Gastrocnemius medialis (tissue), 4 donors: ENCODE data around the gene ATG12. TPM values are rescaled to one million over a fixed set of nuclear protein-coding genes. Genes with fewer than 3 reads are reported as not detected.

Experiments
- ATAC-seq, 2 donors: fragments of 150-250 bp; one replicate each; pipeline ENCODE4 v1.9.1; 2016
- DNase-seq, 2 donors: peaks; one replicate each; pipeline ENCODE4 v3.0.0-alpha.2; 2019
- H3K27ac ChIP-seq, 4 donors: fragments of 200-600 bp; sonication (generic); 1 replicate in 1 of 4; 2 replicates in 3 of 4; pipeline ENCODE4 v1.5.1; 2016 to 2018; ENCODE audit warnings: mild to moderate bottlenecking in 2 of 4, moderate library complexity in 1 of 4
- H3K27me3 ChIP-seq, 3 donors: fragments of 200-600 bp; sonication (generic) in 2 of 3; 1 replicate in 1 of 3; 2 replicates in 2 of 3; pipeline versions ENCODE4 v1.5.1 to v1.6.0; 2016 to 2019; ENCODE audit warnings: mild to moderate bottlenecking in 1 of 3, moderate library complexity in 1 of 3
- H3K36me3 ChIP-seq, 2 donors: fragments of 200-600 bp; sonication (generic) in 1 of 2; one replicate each; pipeline ENCODE4 v1.5.1; 2017 to 2018
- H3K4me1 ChIP-seq, 2 donors: fragments of 200-600 bp; sonication (generic) in 1 of 2; one replicate each; pipeline ENCODE4 v1.5.1; 2016 to 2017; ENCODE audit warnings: mild to moderate bottlenecking in 2 of 2
- H3K4me3 ChIP-seq, 4 donors: fragments of 200-600 bp; sonication (generic) in 3 of 4; 1 replicate in 1 of 4; 2 replicates in 3 of 4; pipeline ENCODE4 v1.5.1; 2016 to 2019; ENCODE audit warnings: mild to moderate bottlenecking in 2 of 4
- H3K9me3 ChIP-seq, 3 donors: fragments of 200-600 bp; sonication (generic) in 2 of 3; 1 replicate in 1 of 3; 2 replicates in 2 of 3; pipeline ENCODE4 v1.5.1; 2016 to 2019
- POLR2A ChIP-seq, 2 donors: fragments of 450-650 bp; IDR thresholded peaks; one replicate each; pipeline ENCODE4 v1.6.1; 2017; ENCODE audit warnings: antibody characterized with exemption in 2 of 2, mild to moderate bottlenecking in 2 of 2, moderate library complexity in 2 of 2
- in situ Hi-C, 4 donors: fragments of 200-750 bp; cut with MboI; loops; one replicate each; pipeline versions ENCODE4 v1.15.0 to v1.8.0; 2017; ENCODE audit warnings: low sequenced_read_pairs in 4 of 4
- intact Hi-C: fragments of 100-400 bp; cut with DNase I; formaldehyde crosslinking; loops from one replicate; pipeline ENCODE4 v1.15.1; 2023; ENCODE audit warnings: low total_unique reads
- total RNA-seq, 4 donors: library from RNA; depleted of rRNA; stranded (reverse); fragments of >200 nt; gene quantifications; one replicate each; pipeline versions ENCODE4 v1.1.0 to v1.2.3, GENCODE V29; 2016
- TF ChIP-seq, protein P1 (sequence below), 5 experiments: fragments of 450-650 bp in 3 of 5; fragments of 200-600 bp in 2 of 5; sonication (generic) in 2 of 5; IDR thresholded peaks in 4 of 5; conservative IDR thresholded peaks in 1 of 5; 1 replicate in 4 of 5; 2 replicates in 1 of 5; pipeline ENCODE4 v1.5.1; 2016 to 2019; ENCODE audit warnings: antibody characterized with exemption in 5 of 5, mild to moderate bottlenecking in 3 of 5, moderate library complexity in 3 of 5

Gene ATG12
- total RNA-seq, 4 donors from 2014 or later: 10.3 to 35.1 (median 23.6) TPM

DNA sequence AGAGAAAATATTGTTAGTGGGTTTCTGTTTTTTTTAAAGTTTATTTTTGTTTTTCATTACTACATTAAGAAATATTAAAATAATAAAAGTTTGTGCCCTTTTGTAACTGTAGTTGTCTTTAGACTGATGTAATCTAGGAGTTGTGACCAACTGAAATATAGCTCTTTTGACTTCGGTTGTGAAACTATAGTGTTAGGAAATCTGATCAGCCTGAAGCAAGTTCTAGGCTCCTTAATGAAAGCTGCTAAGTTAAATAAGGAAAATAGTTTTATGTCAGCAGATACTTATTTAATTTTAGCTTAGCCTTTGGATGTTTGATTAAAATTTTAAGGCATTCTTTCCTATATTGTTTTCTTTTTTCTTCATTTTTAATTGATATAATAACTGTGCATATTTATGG lies 14.6 kb upstream of the ATG12 start:
- Histone ChIP-seq H3K9me3 (peaks cover 0 to 9% (median 0%) of the 10 kb centered on the region in 3 donors), H3K36me3 (no peaks in the 10 kb centered on the region), H3K4me1 (peaks cover 36 to 43% of the 10 kb centered on the region in 2 donors), H3K27me3 (no peaks in the 10 kb centered on the region), H3K27ac (peak overlapping the region in 1 of 4 donors; percentile 7), H3K4me3 (no peak overlapping the region)
- in situ Hi-C loops: loop anchor here in 1 of 4 donors (25.0 kb wide), 1 partner anchor 544 kb away; no protein-coding TSS in a partner anchor
- no peak for TF ChIP-seq POLR2A (IDR thresholded peaks at IDR 0.05)
- TF ChIP-seq, protein P1, sequence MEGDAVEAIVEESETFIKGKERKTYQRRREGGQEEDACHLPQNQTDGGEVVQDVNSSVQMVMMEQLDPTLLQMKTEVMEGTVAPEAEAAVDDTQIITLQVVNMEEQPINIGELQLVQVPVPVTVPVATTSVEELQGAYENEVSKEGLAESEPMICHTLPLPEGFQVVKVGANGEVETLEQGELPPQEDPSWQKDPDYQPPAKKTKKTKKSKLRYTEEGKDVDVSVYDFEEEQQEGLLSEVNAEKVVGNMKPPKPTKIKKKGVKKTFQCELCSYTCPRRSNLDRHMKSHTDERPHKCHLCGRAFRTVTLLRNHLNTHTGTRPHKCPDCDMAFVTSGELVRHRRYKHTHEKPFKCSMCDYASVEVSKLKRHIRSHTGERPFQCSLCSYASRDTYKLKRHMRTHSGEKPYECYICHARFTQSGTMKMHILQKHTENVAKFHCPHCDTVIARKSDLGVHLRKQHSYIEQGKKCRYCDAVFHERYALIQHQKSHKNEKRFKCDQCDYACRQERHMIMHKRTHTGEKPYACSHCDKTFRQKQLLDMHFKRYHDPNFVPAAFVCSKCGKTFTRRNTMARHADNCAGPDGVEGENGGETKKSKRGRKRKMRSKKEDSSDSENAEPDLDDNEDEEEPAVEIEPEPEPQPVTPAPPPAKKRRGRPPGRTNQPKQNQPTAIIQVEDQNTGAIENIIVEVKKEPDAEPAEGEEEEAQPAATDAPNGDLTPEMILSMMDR (IDR thresholded peaks at IDR 0.05 in 4 of 5, conservative IDR thresholded peaks at IDR 0.05 in 1 of 5): no peak
- ATAC-seq: peak; percentile 68 to 84
- no peak for DNase-seq
- intact Hi-C loops: loop anchor here (2.0 kb wide), 1 partner anchor 13 kb away; no protein-coding TSS in a partner anchor

DNA sequence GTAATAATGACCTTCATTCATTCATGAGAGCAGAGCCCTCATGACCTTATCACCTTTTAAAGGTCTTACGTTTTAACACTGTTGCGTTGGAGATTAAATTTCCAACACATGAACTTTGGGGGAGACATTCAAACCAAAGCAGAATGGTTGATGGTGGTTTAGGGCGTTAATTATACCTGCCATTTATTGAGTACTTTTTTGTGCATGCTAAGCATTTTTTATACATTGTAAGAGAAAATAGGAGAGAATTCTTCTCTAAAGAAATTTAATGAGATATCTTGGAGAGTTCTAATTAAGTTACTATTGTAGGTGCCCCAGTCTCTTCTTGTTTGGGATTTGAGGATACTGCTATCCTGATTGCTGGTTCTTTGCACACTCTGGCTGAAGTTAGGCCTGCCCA lies 12.8 kb upstream of the ATG12 start:
- ATAC-seq (no peak), DNase-seq (no peak)
- intact Hi-C loops: no loop called here
- no peaks in the 10 kb centered on the region for H3K27me3 ChIP-seq
- TF ChIP-seq, protein P1 (IDR thresholded peaks at IDR 0.05 in 4 of 5, conservative IDR thresholded peaks at IDR 0.05 in 1 of 5): no peak
- TF ChIP-seq POLR2A (IDR thresholded peaks at IDR 0.05): no peak
- in situ Hi-C loops: loop anchor here in 1 of 4 donors (25.0 kb wide), 1 partner anchor 542 kb away; no protein-coding TSS in a partner anchor
- H3K4me3 ChIP-seq: no peak overlapping the region
- H3K9me3 ChIP-seq: peaks cover 0 to 9% (median 0%) of the 10 kb centered on the region in 3 donors
- peaks cover 32 to 40% of the 10 kb centered on the region in 2 donors for H3K4me1 ChIP-seq
- no peaks in the 10 kb centered on the region for H3K36me3 ChIP-seq
- H3K27ac ChIP-seq: no peak overlapping the region

DNA sequence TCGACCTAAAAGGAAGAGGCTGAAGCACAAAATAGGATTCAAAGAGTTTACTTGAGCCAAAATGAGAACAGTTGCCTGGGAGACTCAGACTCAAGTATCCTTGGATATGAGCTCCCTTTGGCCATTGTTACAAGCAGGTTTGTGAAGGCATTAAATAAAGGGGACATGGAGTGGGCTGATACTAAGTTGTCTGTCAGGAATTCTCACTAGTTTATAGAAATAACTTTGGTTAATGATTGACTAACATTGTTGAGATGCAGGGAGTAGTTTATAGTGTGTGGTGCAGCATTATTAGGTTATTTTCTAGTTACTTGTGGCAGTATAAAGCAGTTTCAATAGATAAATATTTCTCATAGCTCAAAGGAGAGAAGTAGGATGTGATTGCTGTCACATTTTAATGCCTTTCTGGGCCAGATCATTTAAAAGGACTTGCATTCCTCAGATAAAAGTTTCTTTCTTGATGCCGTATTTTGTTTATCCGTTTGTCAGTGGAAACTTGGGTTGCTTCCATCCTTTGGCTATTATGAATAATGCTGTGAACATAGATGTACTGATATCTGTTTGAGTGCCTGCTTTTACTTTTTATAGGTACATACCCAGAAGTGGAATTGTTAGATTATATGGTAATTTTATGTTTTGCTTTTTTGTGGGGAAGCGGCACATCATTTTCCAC lies 9.5 kb upstream of the ATG12 start:
- no peaks in the 10 kb centered on the region for H3K36me3 ChIP-seq
- no peak for DNase-seq
- in situ Hi-C loops (loop anchor here in 1 of 4 donors (25.0 kb wide), 1 partner anchor 539 kb away; no protein-coding TSS in a partner anchor), intact Hi-C loops (no loop called here)
- peaks cover 12 to 16% of the 10 kb centered on the region in 2 donors for H3K4me1 ChIP-seq
- no peak overlapping the region for H3K4me3 ChIP-seq
- peaks cover 0 to 9% (median 0%) of the 10 kb centered on the region in 3 donors for H3K9me3 ChIP-seq
- no peaks in the 10 kb centered on the region for H3K27me3 ChIP-seq
- ATAC-seq: no peak
- TF ChIP-seq POLR2A (IDR thresholded peaks at IDR 0.05): no peak
- TF ChIP-seq, protein P1 (IDR thresholded peaks at IDR 0.05 in 4 of 5, conservative IDR thresholded peaks at IDR 0.05 in 1 of 5): no peak
- no peak overlapping the region for H3K27ac ChIP-seq

DNA sequence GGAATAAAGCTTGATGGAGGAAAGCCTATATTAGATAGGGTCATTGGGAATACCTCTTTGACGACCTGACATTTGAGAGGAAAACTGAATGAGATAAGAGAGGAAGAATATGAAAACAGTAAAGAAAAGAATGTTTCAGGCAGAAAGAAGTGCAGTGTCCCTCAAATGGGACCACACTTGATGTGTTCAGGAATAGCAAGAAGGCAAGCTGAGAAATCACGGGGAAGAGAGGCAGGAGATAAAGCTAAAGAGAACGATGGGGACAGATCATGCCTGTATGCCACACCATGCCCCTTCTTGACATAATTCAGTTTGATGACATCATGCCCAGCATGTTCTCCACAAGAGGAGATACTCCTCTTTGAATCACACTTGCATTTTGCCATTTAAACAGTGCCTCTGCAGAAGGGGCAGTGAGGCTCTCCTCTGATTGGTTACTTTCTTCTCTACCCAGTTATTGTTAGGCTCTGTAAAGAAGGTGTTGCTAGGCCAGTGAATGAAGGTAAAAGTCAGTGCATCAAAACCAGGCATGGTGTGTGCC lies 8.0 kb upstream of the ATG12 start:
- Histone ChIP-seq H3K4me3 (no peak overlapping the region), H3K27ac (no peak overlapping the region), H3K27me3 (no peaks in the 10 kb centered on the region), H3K9me3 (peaks cover 0 to 9% (median 0%) of the 10 kb centered on the region in 3 donors), H3K4me1 (peaks cover 16 to 18% of the 10 kb centered on the region in 2 donors), H3K36me3 (no peaks in the 10 kb centered on the region)
- ATAC-seq: no peak
- intact Hi-C loops: no loop called here
- DNase-seq: no peak
- in situ Hi-C loops: loop anchor here in 1 of 4 donors (25.0 kb wide), 1 partner anchor 562 kb away; the partner anchor contains the start of gene CCDC112
- TF ChIP-seq, protein P1 (IDR thresholded peaks at IDR 0.05 in 4 of 5, conservative IDR thresholded peaks at IDR 0.05 in 1 of 5): no peak
- TF ChIP-seq POLR2A (IDR thresholded peaks at IDR 0.05): no peak
